Left ventricle myocardium superior (tissue), 1 donor: ENCODE data around the gene MEA1. TPM values are rescaled to one million over a fixed set of nuclear protein-coding genes. Genes with fewer than 3 reads are reported as not detected.
A peak's percentile ranks its signal among the peaks of the same experiment; 100 is the strongest.
"Not testable (repeated sequence)": the region's sequence is repeated elsewhere in the genome, so short reads cannot be mapped to it uniquely, and the experiment has no call there.

ENCODE experiments used
- ATAC-seq: fragments of 200-7000 bp; cut with Tn5 transposase; one replicate; pipeline ENCODE4 v1.9.1; 2020; ENCODE audit warnings: mild to moderate bottlenecking, moderate library complexity
- DNase-seq: peaks from one replicate; pipeline ENCODE4 v3.0.0-alpha.2; 2020
- intact Hi-C: fragments of 100-400 bp; cut with micrococcal nuclease; formaldehyde crosslinking; loops from one replicate; pipeline ENCODE4 v1.11.0; 2022
- total RNA-seq: library from RNA; stranded (reverse); fragmentation: NEBNext Ultra II Directional; extraction: Animal tissue kit (Norgen Biotek cat#: 25700); gene quantifications from one replicate; pipeline ENCODE4 v1.2.1, GENCODE V29; 2021
- donor health status: DM: no; HTN: yes; CAD: no; lungs with severe emphysema.

MEA1 gene
- total RNA-seq, 1 donor from 2014 or later = 28.7 TPM

GRCh38 chr6:43016176-43016942 is 2.6 kb upstream of the MEA1 start:
- DNase-seq (peak; percentile 54), ATAC-seq (peak; percentile 34)
- intact Hi-C loops = no loop called here

- ATAC-seq = no peak
- no peak for DNase-seq
- intact Hi-C loops = no loop called here
These were observed 726 bp upstream of the MEA1 start for GRCh38 chr6:43014434-43014909.

- intact Hi-C loops = no loop called here
- ATAC-seq (no peak), DNase-seq (no peak)
These were observed 476 bp downstream of the MEA1 start for GRCh38 chr6:43013097-43013842.

GRCh38 chr6:43012364-43012763 is 1.4 kb downstream of the MEA1 start:
- no peak for ATAC-seq
- DNase-seq = no peak
- intact Hi-C loops = no loop called here

GRCh38 chr6:43011207-43011606 is 2.5 kb downstream of the MEA1 start:
- intact Hi-C loops = no loop called here
- no peak for ATAC-seq
- no peak for DNase-seq

GRCh38 chr6:43009124-43009523 is 4.6 kb downstream of the MEA1 start:
- peak; percentile 21 for ATAC-seq
- DNase-seq = peak; percentile 69
- intact Hi-C loops = no loop called here

GRCh38 chr6:43007126-43007525 is 6.6 kb downstream of the MEA1 start:
- ATAC-seq (no peak), DNase-seq (no peak)
- intact Hi-C loops = no loop called here

GRCh38 chr6:43006251-43006650 is 7.5 kb downstream of the MEA1 start:
- intact Hi-C loops = no loop called here
- ATAC-seq = no peak
- no peak for DNase-seq

- intact Hi-C loops = no loop called here
These were observed 7.9 kb downstream of the MEA1 start for GRCh38 chr6:43005844-43006243.

GRCh38 chr6:43001843-43002242 is 11.9 kb downstream of the MEA1 start:
- ATAC-seq (no peak), DNase-seq (no peak)
- intact Hi-C loops = loop anchor here (5.0 kb wide), 1 partner anchor 140 kb away; no protein-coding TSS in a partner anchor

More at GRCh38 chr6:43005844-43006243, 7.9 kb downstream of the MEA1 start:
- DNase-seq (no peak), ATAC-seq (no peak)

- intact Hi-C loops, DNase-seq, ATAC-seq: not testable (repeated sequence)
These were observed 15.5 kb downstream of the MEA1 start for GRCh38 chr6:42998205-42998604.

- ATAC-seq (no peak), DNase-seq (no peak)
- intact Hi-C loops = no loop called here
These were observed 17.2 kb downstream of the MEA1 start for GRCh38 chr6:42996513-42996912.

GRCh38 chr6:42993445-42993844 is 20.3 kb downstream of the MEA1 start:
- DNase-seq (no peak), ATAC-seq (no peak)
- intact Hi-C loops = no loop called here

- DNase-seq = no peak
- intact Hi-C loops = no loop called here
- no peak for ATAC-seq
These were observed 23.8 kb downstream of the MEA1 start for GRCh38 chr6:42989923-42990322.

- no peak for DNase-seq
- intact Hi-C loops = no loop called here
- no peak for ATAC-seq
These were observed 25.2 kb downstream of the MEA1 start for GRCh38 chr6:42988486-42989020.

- intact Hi-C loops = no loop called here
- ATAC-seq = no peak
- no peak for DNase-seq
These were observed 26.0 kb downstream of the MEA1 start for GRCh38 chr6:42987533-42988451.

GRCh38 chr6:42984924-42985475 is 28.7 kb downstream of the MEA1 start:
- DNase-seq (peak; percentile 39), ATAC-seq (peak; percentile 8)
- intact Hi-C loops = no loop called here

- peak; percentile 97 for DNase-seq
- ATAC-seq = peak; percentile 96
- intact Hi-C loops = no loop called here
These were observed 29.5 kb downstream of the MEA1 start, which contains the start of gene PPP2R5D for GRCh38 chr6:42984001-42984923. PPP2R5D (plus strand) TSS chr6:42984570; CDS start chr6:42984678, 108 bp downstream.
